K562 (cell line): ENCODE data around the gene PGAP3. TPM values are rescaled to one million over a fixed set of nuclear protein-coding genes. Genes with fewer than 3 reads are reported as not detected.

Source experiments
- BHLHE40 ChIP-seq: IDR thresholded peaks from 2 replicates; pipeline ENCODE4 v1.6.1; 2011; ENCODE audit warnings: low read length, improper control_type of control experiment
- C11orf30 ChIP-seq: fragments of 450-650 bp; IDR thresholded peaks from 2 replicates; pipeline ENCODE4 v1.6.1; 2016; ENCODE audit warnings: low read depth, mild to moderate bottlenecking
- ESRRA ChIP-seq: fragments of 450-650 bp; IDR thresholded peaks from 2 replicates; pipeline ENCODE4 v1.6.1; 2014; ENCODE audit warnings: low read depth, mild to moderate bottlenecking, moderate library complexity, borderline replicate concordance
- EWSR1 ChIP-seq: fragments of 450-650 bp; IDR thresholded peaks from 2 replicates; pipeline ENCODE4 v1.6.1; 2018; ENCODE audit warnings: borderline replicate concordance, mild to moderate bottlenecking, low read depth, moderate library complexity; ENCODE audit not compliant: partially characterized antibody
- GATA2 ChIP-seq: sonication (generic); formaldehyde crosslinking; IDR thresholded peaks from 2 replicates; pipeline ENCODE4 v1.4.0; 2020; ENCODE audit warnings: mild to moderate bottlenecking, missing genetic modification reagents
- GATAD2B ChIP-seq: fragments of 450-650 bp; IDR thresholded peaks from 2 replicates; pipeline ENCODE4 v1.6.1; 2017; ENCODE audit warnings: mild to moderate bottlenecking, borderline replicate concordance
- HDAC1 ChIP-seq, 2 experiments: fragments of 450-650 bp; IDR thresholded peaks; 2 replicates each; pipeline ENCODE4 v1.6.1; 2016 to 2017; ENCODE audit warnings: inconsistent platforms in 1 of 2, mild to moderate bottlenecking in 1 of 2, moderate library complexity in 1 of 2
- IRF2 ChIP-seq: sonication (generic); formaldehyde crosslinking; IDR thresholded peaks from 2 replicates; pipeline ENCODE4 v1.8.1; 2022; ENCODE audit warnings: mild to moderate bottlenecking, missing genetic modification reagents
- KLF6 ChIP-seq: fragments of 250-450 bp; sonication (Bioruptor Pico); IDR thresholded peaks from 2 replicates; pipeline ENCODE4 v1.4.0; 2020; ENCODE audit warnings: mild to moderate bottlenecking, moderate library complexity, borderline replicate concordance
- MCM3 ChIP-seq: fragments of 450-650 bp; IDR thresholded peaks from 2 replicates; pipeline ENCODE4 v1.6.1; 2016
- MEF2A ChIP-seq: IDR thresholded peaks from 2 replicates; pipeline ENCODE4 v1.6.1; 2011; ENCODE audit warnings: low read depth, mild to moderate bottlenecking, low read length, moderate library complexity; ENCODE audit not compliant: control insufficient read depth
- NFE2L1 ChIP-seq: fragments of 450-650 bp; IDR thresholded peaks from 2 replicates; pipeline ENCODE4 v1.6.1; 2016; ENCODE audit warnings: missing genetic modification characterization, low read depth, mild to moderate bottlenecking, missing compliant biosample characterization, moderate library complexity, borderline replicate concordance
- NONO ChIP-seq, 2 experiments: fragments of 200-400 bp in 1 of 2; fragments of 450-650 bp in 1 of 2; formaldehyde crosslinking in 1 of 2; IDR thresholded peaks; 2 replicates each; pipeline ENCODE4 v1.6.1; 2017; ENCODE audit warnings: low read depth in 2 of 2, mild to moderate bottlenecking in 2 of 2, moderate library complexity in 2 of 2, low read length in 1 of 2
- NR2C2 ChIP-seq, 2 experiments: fragments of 200-800 bp in 1 of 2; sonication (Bioruptor generic) in 1 of 2; sonication (generic) in 1 of 2; formaldehyde crosslinking in 1 of 2; IDR thresholded peaks; 2 replicates each; pipeline versions ENCODE4 v1.6.1 to v1.8.0; 2016 to 2022; ENCODE audit warnings: mild to moderate bottlenecking in 1 of 2, missing compliant biosample characterization in 1 of 2, missing genetic modification characterization in 1 of 2, missing genetic modification reagents in 1 of 2
- POLR2A ChIP-seq: fragments of 450-650 bp; conservative IDR thresholded peaks from 2 replicates; pipeline ENCODE4 v1.6.1; 2016
- PRPF4 ChIP-seq: fragments of 200-400 bp; formaldehyde crosslinking; IDR thresholded peaks from one replicate; pipeline ENCODE4 v1.6.1; 2017; ENCODE audit warnings: low read length, low read depth, mild to moderate bottlenecking; ENCODE audit not compliant: insufficient read depth, poor library complexity, severe bottlenecking
- RB1 ChIP-seq: fragments of 450-650 bp; IDR thresholded peaks from 2 replicates; pipeline ENCODE4 v1.6.1; 2017; ENCODE audit warnings: low read depth, mild to moderate bottlenecking
- SMARCA5 ChIP-seq: fragments of 450-650 bp; IDR thresholded peaks from 2 replicates; pipeline ENCODE4 v1.6.1; 2016
- SNIP1 ChIP-seq: fragments of 450-650 bp; IDR thresholded peaks from 2 replicates; pipeline ENCODE4 v1.7.1; 2017; ENCODE audit warnings: low read depth, mild to moderate bottlenecking
- STAT5B ChIP-seq: fragments of 250-450 bp; sonication (Bioruptor Pico); IDR thresholded peaks from 2 replicates; pipeline ENCODE4 v1.8.0; 2021; ENCODE audit warnings: mild to moderate bottlenecking, inconsistent platforms
- ZNF134 ChIP-seq: fragments of 250-450 bp; sonication (Bioruptor Pico); conservative IDR thresholded peaks from 2 replicates; pipeline ENCODE4 v1.4.0; 2020
- ZNF696 ChIP-seq: fragments of 250-450 bp; sonication (Bioruptor Pico); conservative IDR thresholded peaks from 2 replicates; pipeline ENCODE4 v1.4.0; 2020; ENCODE audit warnings: mild to moderate bottlenecking, moderate library complexity
- polyA plus RNA-seq, 8 experiments: library from polyadenylated mRNA; depleted of rRNA in 4 of 8; stranded (reverse) in 5 of 8; unstranded in 3 of 8; fragments of >200 nt; fragmentation: Nextera tagmentation in 2 of 8; fragmentation: Illumina TruSeq in 1 of 8; extraction: Ambion mirVana in 2 of 8; extraction: Trizol in 1 of 8; gene quantifications; 2 replicates each; pipeline versions ENCODE4 v1.2.1 to v1.2.3, GENCODE V29; 2011 to 2014; ENCODE audit warnings: inconsistent platforms in 1 of 8, missing spikeins in 1 of 8
- total RNA-seq, 7 experiments: library from RNA; depleted of rRNA in 6 of 7; stranded (reverse); fragments of >200 nt in 6 of 7; fragmentation: Illumina TruSeq in 2 of 7; extraction: Trizol in 2 of 7; gene quantifications; 2 replicates each; pipeline versions ENCODE4 v1.2.1 to v1.2.3, GENCODE V29; 2011 to 2021; ENCODE audit warnings: low replicate concordance in 1 of 7
- TF ChIP-seq, protein P1 (sequence below), 2 experiments: IDR thresholded peaks; 2 replicates each; pipeline ENCODE4 v1.6.1; 2011; ENCODE audit warnings: borderline replicate concordance in 1 of 2, control low read depth in 1 of 2, low read depth in 1 of 2, low read length in 1 of 2, mild to moderate bottlenecking in 1 of 2, mixed read lengths in 1 of 2, moderate library complexity in 1 of 2; ENCODE audit not compliant: insufficient read depth in 1 of 2, insufficient read length in 1 of 2, poor library complexity in 1 of 2, severe bottlenecking in 1 of 2; ENCODE audit errors: extremely low read depth in 1 of 2
- TF ChIP-seq, protein P2 (sequence below): fragments of 450-650 bp; IDR thresholded peaks from 2 replicates; pipeline ENCODE4 v1.6.1; 2017; ENCODE audit warnings: antibody characterized with exemption
- TF ChIP-seq, protein P3 (sequence below): IDR thresholded peaks from 3 replicates; pipeline ENCODE4 v1.6.1; 2011; ENCODE audit warnings: borderline replicate concordance, mild to moderate bottlenecking; ENCODE audit not compliant: insufficient read length, insufficient read depth

Gene PGAP3
- total and polyA plus RNA-seq, 9 of the 15 experiments (the other 6 are each of a cell fraction or from before 2014, with no cell fraction given): 0.38 to 9.4 (median 4.5) TPM

DNA sequence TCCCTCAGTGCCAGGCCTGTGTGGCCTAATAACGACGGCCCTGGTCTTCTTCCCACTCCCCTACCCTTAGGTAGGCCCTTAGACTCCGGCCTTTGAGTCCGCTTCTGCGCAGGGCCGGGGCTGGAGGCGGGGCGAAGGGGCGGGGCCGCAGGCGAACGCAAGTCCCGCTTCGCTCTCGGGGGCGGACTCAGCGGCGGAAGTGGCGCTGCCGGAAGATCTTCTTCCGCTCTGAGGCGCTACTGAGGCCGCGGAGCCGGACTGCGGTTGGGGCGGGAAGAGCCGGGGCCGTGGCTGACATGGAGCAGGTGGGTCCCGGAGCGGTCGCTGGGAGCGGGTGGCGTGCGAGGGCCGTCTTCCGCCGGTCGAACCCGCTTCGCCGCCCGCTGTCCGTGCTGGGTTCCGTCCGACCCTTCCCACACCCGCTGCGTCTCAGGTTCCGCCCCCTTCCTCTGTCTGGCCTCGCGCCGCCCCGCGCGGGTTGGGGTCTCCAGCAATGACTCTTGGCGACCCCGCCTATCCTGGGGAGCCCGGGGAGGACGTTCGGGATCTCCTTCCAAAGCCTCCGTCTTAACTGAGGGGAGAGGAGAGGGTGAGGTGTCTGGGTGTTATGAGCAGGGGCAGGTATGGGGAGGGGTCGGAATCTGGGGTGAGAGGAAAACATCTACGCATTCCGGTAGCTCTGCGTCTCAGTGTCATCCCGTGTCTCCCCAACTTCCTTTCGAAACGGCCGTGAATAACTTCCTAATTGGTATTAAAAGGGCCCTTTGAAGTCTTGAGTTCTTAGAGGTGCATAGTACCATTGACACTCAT is 50.7 kb downstream of the PGAP3 start, which contains the start of gene STARD3 (continued):
- TF ChIP-seq C11orf30 (peak; percentile 96), ESRRA (peak; percentile 44; the same call in 1 of the 2 replicates), HDAC1 (IDR thresholded peaks at IDR 0.05) (peak in 1 of 2 experiments; percentile 74; a peak in 2 of 4 replicates), ZNF696 (no peak), EWSR1 (no peak), GATAD2B (no peak), POLR2A (peak; percentile 87), NONO (IDR thresholded peaks at IDR 0.05; ENCODE audit: low read depth in 2 of 2, low read length in 1 of 2) (0 out of 4 replicates have a peak, but pooled peaks of 1 of the 2 experiments have one; percentile 18), IRF2 (CRISPR knock-in tag) (no peak), RB1 (peak; percentile 94), ZNF134 (CRISPR knock-in tag) (no peak), NFE2L1 (tag) (no peak), BHLHE40 (no peak), SMARCA5 (no peak), NR2C2 (CRISPR knock-in tag; IDR thresholded peaks at IDR 0.05) (no peak), NR2C2 (tag; IDR thresholded peaks at IDR 0.05) (peak; percentile 80), PRPF4 (no peak), KLF6 (CRISPR knock-in tag) (no peak), MEF2A (no peak), MCM3 (no peak), GATA2 (CRISPR knock-in tag) (no peak), SNIP1 (no peak), STAT5B (no peak)
- TF ChIP-seq, protein P1, sequence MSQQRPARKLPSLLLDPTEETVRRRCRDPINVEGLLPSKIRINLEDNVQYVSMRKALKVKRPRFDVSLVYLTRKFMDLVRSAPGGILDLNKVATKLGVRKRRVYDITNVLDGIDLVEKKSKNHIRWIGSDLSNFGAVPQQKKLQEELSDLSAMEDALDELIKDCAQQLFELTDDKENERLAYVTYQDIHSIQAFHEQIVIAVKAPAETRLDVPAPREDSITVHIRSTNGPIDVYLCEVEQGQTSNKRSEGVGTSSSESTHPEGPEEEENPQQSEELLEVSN (IDR thresholded peaks at IDR 0.05; ENCODE audit: borderline replicate concordance in 1 of 2, extremely low read depth in 1 of 2, insufficient read depth in 1 of 2, insufficient read length in 1 of 2, low read depth in 1 of 2, low read length in 1 of 2, poor library complexity in 1 of 2, severe bottlenecking in 1 of 2): peak; percentile 74 to 95
- TF ChIP-seq, protein P2, sequence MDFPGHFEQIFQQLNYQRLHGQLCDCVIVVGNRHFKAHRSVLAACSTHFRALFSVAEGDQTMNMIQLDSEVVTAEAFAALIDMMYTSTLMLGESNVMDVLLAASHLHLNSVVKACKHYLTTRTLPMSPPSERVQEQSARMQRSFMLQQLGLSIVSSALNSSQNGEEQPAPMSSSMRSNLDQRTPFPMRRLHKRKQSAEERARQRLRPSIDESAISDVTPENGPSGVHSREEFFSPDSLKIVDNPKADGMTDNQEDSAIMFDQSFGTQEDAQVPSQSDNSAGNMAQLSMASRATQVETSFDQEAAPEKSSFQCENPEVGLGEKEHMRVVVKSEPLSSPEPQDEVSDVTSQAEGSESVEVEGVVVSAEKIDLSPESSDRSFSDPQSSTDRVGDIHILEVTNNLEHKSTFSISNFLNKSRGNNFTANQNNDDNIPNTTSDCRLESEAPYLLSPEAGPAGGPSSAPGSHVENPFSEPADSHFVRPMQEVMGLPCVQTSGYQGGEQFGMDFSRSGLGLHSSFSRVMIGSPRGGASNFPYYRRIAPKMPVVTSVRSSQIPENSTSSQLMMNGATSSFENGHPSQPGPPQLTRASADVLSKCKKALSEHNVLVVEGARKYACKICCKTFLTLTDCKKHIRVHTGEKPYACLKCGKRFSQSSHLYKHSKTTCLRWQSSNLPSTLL: no peak
- TF ChIP-seq, protein P3, sequence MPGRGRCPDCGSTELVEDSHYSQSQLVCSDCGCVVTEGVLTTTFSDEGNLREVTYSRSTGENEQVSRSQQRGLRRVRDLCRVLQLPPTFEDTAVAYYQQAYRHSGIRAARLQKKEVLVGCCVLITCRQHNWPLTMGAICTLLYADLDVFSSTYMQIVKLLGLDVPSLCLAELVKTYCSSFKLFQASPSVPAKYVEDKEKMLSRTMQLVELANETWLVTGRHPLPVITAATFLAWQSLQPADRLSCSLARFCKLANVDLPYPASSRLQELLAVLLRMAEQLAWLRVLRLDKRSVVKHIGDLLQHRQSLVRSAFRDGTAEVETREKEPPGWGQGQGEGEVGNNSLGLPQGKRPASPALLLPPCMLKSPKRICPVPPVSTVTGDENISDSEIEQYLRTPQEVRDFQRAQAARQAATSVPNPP: no peak
